ENCODE data around the gene DQX1. TPM values are rescaled to one million over a fixed set of nuclear protein-coding genes. Genes with fewer than 3 reads are reported as not detected.

Gene DQX1
- total and polyA plus RNA-seq, 2 of the 4 experiments (the other 2 are of a cell fraction) = 0.07 TPM; not detected in 1

- Histone ChIP-seq H3K9me3 (ENCODE audit: control insufficient read depth, insufficient read depth, low read length) (no peaks in the 10 kb centered on the region), H3K14ac (replicated peaks; ENCODE audit: low read depth, low read length) (no peak overlapping the region), H3K18ac (ENCODE audit: low read depth, low read length) (no peak overlapping the region), H3K4me2 (ENCODE audit: low read depth, low read length) (no peak overlapping the region), H3K36me3 (ENCODE audit: control insufficient read depth, insufficient read depth, low read length) (peaks cover 12% of the 10 kb centered on the region), H3K79me1 (ENCODE audit: low read depth in 1 of 2, low read length in 2 of 2) (no peaks in the 10 kb centered on the region), H3K23ac (ENCODE audit: low read depth, low read length) (no peak overlapping the region), H3K27ac (ENCODE audit: insufficient read depth, low read length) (no peak overlapping the region), H2BK5ac (ENCODE audit: low read depth, low read length, poor library complexity, severe bottlenecking) (no peak overlapping the region), H4K5ac (ENCODE audit: low read depth, low read length) (no peak overlapping the region), H3K4me3 (ENCODE audit: insufficient read depth, low read depth, low read length) (no peak overlapping the region), H3K27me3 (ENCODE audit: control insufficient read depth, insufficient read depth, low read length) (no peaks in the 10 kb centered on the region), H3K4ac (ENCODE audit: low read depth, low read length) (no peak overlapping the region), H3K56ac (ENCODE audit: extremely low read depth, insufficient read depth, low read length) (no peak overlapping the region), H3K9ac (ENCODE audit: low read depth, low read length) (no peak overlapping the region), H4K8ac (ENCODE audit: low read depth in 2 of 2, low read length in 2 of 2) (no peak overlapping the region), H3K4me1 (ENCODE audit: control insufficient read depth, insufficient read depth, low read length) (no peaks in the 10 kb centered on the region), H4K20me1 (ENCODE audit: insufficient read depth, low read length) (no peaks in the 10 kb centered on the region), H2AK5ac (ENCODE audit: low read depth, low read length) (no peak overlapping the region), H2AK9ac (replicated peaks; ENCODE audit: low read depth, low read length, poor library complexity) (no peak overlapping the region), H2BK20ac (ENCODE audit: low read depth, low read length) (no peak overlapping the region), H2AFZ (replicated peaks; ENCODE audit: low read length, poor library complexity) (no peak overlapping the region), H4K91ac (ENCODE audit: insufficient read depth, low read depth, low read length) (no peak overlapping the region), H2BK15ac (ENCODE audit: low read depth, low read length) (no peak overlapping the region), H3K9me1 (ENCODE audit: insufficient read depth, low read length) (no peaks in the 10 kb centered on the region), H2BK120ac (ENCODE audit: low read depth, low read length) (no peak overlapping the region)
- DNase-seq (no peak), ATAC-seq (ENCODE audit: low read depth) (no peak)
- POLR2A ChIA-PET (ENCODE audit: unreplicated experiment) = no interaction called here
- BruUV-seq (replicated peaks) = no TSS peak
- dilution Hi-C loops (cut with HindIII; ENCODE audit: low sequenced_read_pairs, unreplicated experiment) = no loop called here
- CTCF ChIA-PET = no interaction called here
- TF ChIP-seq FOS (IDR thresholded peaks at IDR 0.05; ENCODE audit: low read depth, low read length) = no peak
- TF ChIP-seq, protein P1, sequence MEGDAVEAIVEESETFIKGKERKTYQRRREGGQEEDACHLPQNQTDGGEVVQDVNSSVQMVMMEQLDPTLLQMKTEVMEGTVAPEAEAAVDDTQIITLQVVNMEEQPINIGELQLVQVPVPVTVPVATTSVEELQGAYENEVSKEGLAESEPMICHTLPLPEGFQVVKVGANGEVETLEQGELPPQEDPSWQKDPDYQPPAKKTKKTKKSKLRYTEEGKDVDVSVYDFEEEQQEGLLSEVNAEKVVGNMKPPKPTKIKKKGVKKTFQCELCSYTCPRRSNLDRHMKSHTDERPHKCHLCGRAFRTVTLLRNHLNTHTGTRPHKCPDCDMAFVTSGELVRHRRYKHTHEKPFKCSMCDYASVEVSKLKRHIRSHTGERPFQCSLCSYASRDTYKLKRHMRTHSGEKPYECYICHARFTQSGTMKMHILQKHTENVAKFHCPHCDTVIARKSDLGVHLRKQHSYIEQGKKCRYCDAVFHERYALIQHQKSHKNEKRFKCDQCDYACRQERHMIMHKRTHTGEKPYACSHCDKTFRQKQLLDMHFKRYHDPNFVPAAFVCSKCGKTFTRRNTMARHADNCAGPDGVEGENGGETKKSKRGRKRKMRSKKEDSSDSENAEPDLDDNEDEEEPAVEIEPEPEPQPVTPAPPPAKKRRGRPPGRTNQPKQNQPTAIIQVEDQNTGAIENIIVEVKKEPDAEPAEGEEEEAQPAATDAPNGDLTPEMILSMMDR (conservative IDR thresholded peaks at IDR 0.05; ENCODE audit: low read depth, low read length) = no peak
- TF ChIP-seq ELK1 (IDR thresholded peaks at IDR 0.05; ENCODE audit: borderline replicate concordance, low read depth, low read length) = no peak
- TF ChIP-seq SMC3 (IDR thresholded peaks at IDR 0.05; ENCODE audit: low read depth, low read length) = no peak
- TF ChIP-seq CEBPB (IDR thresholded peaks at IDR 0.05; ENCODE audit: low read depth, low read length) = no peak
- no peak for TF ChIP-seq RAD21 (IDR thresholded peaks at IDR 0.05; ENCODE audit: low read length)
- TF ChIP-seq MXI1 (IDR thresholded peaks at IDR 0.05; ENCODE audit: borderline replicate concordance, low read depth, low read length) = no peak
- TF ChIP-seq POLR2A (IDR thresholded peaks at IDR 0.05; ENCODE audit: low read depth, low read length) = no peak
- TF ChIP-seq BHLHE40 (IDR thresholded peaks at IDR 0.05; ENCODE audit: low read depth, low read length) = no peak
- no peak for TF ChIP-seq NFE2L2 (IDR thresholded peaks at IDR 0.05; ENCODE audit: low read depth, low read length)
- TF ChIP-seq USF2 (IDR thresholded peaks at IDR 0.05; ENCODE audit: low read depth, low read length) = no peak
- no peak for TF ChIP-seq RCOR1 (IDR thresholded peaks at IDR 0.05; ENCODE audit: insufficient replicate concordance, low read length)
- TF ChIP-seq MAFK (IDR thresholded peaks at IDR 0.05; ENCODE audit: low read depth, low read length) = no peak
- no peak for TF ChIP-seq MAZ (IDR thresholded peaks at IDR 0.05; ENCODE audit: borderline replicate concordance, low read depth, low read length)
- in situ Hi-C loops (cut with MboI; ENCODE audit: low sequenced_read_pairs) = no loop called here
- intact Hi-C loops (cut with micrococcal nuclease) = no loop called here
- 100% methylated on average over 1 of the region's 5 CpGs; no CpG with 5 or more reads in 1 of the 2 experiments for WGBS, 2 experiments (ENCODE audit: extremely low coverage in 2 of 2, insufficient read length in 1 of 2)
These were observed 14.3 kb upstream of the DQX1 start for GRCh38 chr2:74540291-74540690.

Data from IMR-90 (cell line).